HG03103 (cell line): ENCODE results near the gene APOL6.

Experiments
- ATAC-seq: cut with Tn5 transposase; IDR thresholded peaks from one replicate; pipeline ENCODE4 v1.9.1; 2021; ENCODE audit warnings: low read depth; ENCODE audit not compliant: unreplicated experiment

APOL6 gene

GRCh38 chr22:35708917-35709316 is 60.7 kb downstream of the APOL6 start:
- no peak for ATAC-seq

DNA sequence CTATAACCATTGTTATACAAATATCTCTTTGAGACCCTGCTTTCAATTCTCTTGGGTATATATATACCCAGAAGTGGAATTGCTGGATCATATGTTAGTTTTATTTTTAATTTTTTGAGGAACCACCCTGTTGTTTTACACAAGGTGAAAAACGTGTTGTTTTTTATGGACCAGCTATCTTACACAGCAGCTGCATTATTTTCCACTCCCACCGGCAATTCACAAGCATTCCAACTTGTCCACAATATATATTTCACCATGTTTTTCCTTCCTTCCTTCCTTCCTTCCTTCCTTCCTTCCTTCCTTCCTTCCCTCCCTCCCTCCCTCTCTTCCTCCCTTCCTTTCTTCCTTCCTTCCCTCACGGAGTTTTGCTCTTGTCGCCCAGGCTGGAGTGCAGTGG is 63.1 kb downstream of the APOL6 start:
- ATAC-seq: no peak

DNA sequence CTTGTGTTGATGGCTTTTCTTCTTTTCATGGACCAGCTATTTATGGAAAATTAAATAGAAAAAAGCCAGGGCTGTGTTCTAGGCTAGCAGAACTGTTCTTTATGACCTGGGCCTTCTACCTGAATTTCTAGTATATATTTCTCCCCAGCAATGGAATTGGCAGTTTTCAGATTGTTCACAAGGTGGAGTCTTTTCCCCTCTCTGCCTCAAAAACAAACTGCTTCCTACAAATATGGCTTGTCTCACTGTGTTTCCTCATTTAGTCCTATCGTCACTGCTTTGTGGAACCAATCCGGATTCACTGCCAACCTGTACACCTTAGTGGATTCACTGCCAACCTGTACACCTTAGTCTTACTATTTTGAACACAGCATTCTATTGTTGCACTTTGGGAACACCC is 64.4 kb downstream of the APOL6 start:
- ATAC-seq: no peak

DNA sequence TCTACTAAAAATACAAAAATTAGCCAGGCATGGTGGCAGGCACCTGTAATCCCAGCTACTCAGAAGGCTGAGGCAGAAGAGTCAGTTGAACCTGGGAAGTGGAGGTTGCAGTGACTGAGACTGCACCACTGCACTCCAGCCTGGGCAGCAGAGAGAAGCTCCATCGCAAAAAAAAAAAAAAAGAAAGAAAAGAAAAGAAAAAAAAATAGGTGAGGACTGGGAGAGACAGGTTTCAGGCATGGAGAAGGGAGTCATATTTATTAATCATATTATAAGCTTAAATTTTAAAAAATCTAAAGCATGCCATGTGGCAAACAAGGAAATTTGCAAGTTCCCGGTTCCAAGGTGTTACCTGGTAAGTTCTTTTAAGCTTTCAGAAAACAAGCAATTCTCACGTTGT is 69.3 kb downstream of the APOL6 start, which contains the start of gene APOL5:
Gene APOL5 (plus strand): TSS at position 301 of the 400 bp plus-strand sequence. CDS start 0 bp downstream, at position 301.
- no peak for ATAC-seq
